GM04504 (cell line): ENCODE data around the gene SPDYE18.
"Not testable (repeated sequence)": the region's sequence is repeated elsewhere in the genome, so short reads cannot be mapped to it uniquely, and the experiment has no call there.

Experiments used
- DNase-seq: peaks from one replicate; pipeline ENCODE4 v3.0.0-alpha.2; 2012; ENCODE audit warnings: low read depth

The SPDYE18 gene

DNA sequence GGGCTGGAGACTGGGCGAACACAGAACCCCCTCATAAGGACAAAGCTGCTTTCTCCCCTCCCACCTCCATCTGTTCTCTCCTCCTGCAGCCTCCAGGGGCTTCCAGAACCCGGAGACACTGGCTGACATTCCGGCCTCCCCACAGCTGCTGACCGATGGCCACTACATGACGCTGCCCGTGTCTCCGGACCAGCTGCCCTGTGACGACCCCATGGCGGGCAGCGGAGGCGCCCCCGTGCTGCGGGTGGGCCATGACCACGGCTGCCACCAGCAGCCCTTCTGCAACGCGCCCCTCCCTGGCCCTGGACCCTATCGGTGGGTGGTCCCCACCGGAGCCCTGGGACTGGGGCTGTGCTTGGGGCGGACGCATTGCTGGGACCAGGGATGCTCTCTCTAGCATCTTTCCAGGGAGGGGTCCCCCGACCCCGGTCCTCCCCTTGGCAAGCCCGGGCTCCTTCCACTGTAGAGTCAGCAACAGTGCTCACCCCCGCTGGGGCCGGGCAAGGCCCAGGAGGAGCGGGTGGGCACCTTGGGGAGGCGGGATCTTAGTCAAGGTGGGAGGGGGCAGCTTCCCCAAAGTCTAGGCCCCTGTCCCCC is 56.8 kb downstream of the SPDYE18 start:
- DNase-seq = not testable (repeated sequence)

- not testable (repeated sequence) for DNase-seq
These were observed 58.2 kb downstream of the SPDYE18 start for GRCh38 chr7:77004151-77004550.

DNA sequence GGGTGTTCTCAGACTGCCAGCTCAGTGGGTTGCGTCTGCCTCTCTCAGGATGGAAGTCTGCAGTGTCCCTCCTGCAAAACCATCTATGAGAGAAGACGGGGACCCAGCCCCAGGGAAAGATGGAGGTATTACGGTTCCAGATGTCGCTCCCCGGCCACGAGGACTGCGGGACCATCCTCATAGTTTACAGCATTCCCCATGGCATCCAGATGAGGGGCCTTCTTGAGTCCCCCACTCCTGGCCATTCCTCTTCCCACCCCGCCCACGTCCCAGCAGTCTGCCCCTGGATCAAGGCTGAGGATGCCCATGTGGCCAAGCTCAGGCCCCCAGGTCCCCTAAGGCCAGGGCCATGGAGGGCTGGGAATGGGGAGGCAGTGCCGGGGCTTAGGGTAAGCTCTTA is 59.1 kb downstream of the SPDYE18 start:
- not testable (repeated sequence) for DNase-seq

DNA sequence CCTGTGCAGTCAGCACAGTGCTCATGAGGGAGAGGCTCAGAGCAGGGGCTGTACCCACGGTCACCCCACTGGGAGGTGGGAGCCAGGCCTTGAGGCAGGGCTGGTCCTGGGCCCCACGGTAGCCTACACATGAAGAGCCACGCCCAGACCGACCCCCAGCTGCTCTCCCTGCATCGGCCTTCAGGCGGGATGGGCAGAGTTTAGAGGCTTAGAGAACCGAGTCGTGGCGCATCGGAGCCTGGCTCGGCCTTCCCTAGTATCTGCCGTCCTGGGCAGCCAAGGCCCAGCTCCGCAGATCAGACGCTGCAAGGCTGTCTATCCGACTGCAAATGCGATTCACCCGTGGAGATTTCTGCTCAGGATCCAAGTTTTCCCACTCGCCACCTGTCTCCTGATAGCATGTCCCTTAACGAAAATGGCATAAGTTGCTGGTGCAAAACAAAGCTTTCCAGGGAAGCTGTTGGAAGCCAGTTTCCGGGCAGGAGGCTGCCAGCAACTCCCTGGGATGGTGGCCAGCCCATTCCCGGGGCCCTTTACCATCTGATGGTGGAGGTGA is 59.6 kb downstream of the SPDYE18 start:
- DNase-seq = not testable (repeated sequence)

- DNase-seq = not testable (repeated sequence)
These were observed 60.3 kb downstream of the SPDYE18 start for GRCh38 chr7:77002104-77002503.
